ENCODE data around the gene CDH4.

DNA sequence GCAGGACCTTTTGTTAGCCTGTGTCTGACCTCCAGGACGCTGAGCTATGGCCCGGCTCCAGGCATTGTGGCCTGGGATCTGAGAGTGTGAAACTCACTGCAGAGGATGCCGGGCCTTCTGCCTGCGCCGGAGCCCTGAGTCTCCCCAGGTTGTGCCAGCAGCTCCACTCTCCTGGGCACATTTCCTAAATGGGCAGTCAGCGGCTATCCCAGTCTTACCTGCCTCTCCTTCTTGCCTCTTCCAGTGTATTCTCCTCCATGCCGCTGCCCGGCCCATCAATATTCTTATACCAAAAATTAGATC, 397.8 kb downstream of the CDH4 start:
- TF ChIP-seq CTCF (IDR thresholded peaks at IDR 0.05; ENCODE audit: insufficient read depth, low read length, poor library complexity, severe bottlenecking) (no peak), EZH2phosphoT487 (conservative IDR thresholded peaks at IDR 0.05; ENCODE audit: low read length) (no peak)
